ENCODE results near the gene NCL.

DNA sequence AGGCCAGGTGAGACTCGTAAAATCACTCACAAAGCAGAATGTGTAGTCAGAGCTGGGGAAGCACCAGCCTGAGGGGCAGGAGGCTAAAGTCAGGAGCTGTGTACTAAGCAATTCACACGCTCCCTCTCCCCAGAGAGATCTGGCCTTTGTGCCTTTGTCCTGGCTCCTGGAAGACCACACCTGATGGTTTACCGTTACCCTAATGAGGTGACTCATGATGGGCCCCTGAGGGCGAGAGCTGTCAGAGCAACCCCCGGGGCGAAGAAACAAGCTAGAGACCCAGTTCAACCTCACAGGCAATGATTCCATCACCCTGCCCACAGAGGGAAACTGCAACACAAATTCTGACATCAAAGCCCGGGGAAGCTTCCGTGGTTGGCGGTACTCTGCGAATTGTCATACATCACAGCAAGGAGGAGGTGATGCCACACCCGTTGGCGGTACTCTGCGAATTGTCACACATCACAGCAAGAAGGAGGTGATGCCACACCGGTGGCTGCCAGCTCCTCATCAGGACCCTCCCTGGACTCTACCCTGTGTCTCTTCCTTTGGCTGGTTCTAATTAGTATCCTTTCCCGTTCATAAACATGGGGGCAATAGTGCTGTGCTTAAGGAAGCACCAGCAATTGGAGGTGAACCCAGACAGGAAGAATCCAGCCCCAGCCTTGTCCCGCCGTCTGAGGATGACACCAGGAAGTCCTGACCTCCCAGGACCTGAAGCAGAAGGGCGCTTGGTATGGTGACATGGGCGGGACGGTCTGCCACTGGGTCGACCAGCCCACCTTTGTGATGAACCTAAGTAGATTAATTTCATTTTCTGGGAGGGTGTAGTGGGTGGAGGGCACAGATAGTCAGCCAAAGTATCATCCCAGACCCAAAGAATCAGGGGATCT, 38.2 kb downstream of the NCL start:
- TF ChIP-seq EZH2 (IDR thresholded peaks at IDR 0.05) (no peak), POLR2AphosphoS5 (IDR thresholded peaks at IDR 0.05; ENCODE audit: borderline replicate concordance, low read depth, low read length) (no peak), FOXP2 (optimal IDR thresholded peaks at IDR 0.05; ENCODE audit: control extremely low read depth, extremely low read length, insufficient read depth) (no peak)
